Keratinocyte (primary cell): ENCODE measurements around the gene AKR1C4. TPM values are rescaled to one million over a fixed set of nuclear protein-coding genes. Genes with fewer than 3 reads are reported as not detected.

Experiments
- DNase-seq: peaks from one replicate; pipeline ENCODE4 v3.0.0-alpha.2; 2011; ENCODE audit warnings: low read depth, missing footprints, low spot score
- FAIRE-seq: peaks from 2 replicates; lab custom pipeline; 2011; peaks lifted over from hg19 to GRCh38; lab: Jason Lieb, UNC
- H2AFZ ChIP-seq: 2 replicates; pipeline ENCODE4 v1.6.0; 2012; ENCODE audit warnings: low read length, control low read depth, inconsistent platforms; ENCODE audit not compliant: control insufficient read depth
- H3K27ac ChIP-seq: 2 replicates; pipeline ENCODE4 v1.5.1; 2011; ENCODE audit warnings: low read length; ENCODE audit not compliant: control insufficient read depth, insufficient read depth
- H3K27me3 ChIP-seq: 3 replicates; pipeline ENCODE4 v1.6.0; 2011; ENCODE audit warnings: low read length; ENCODE audit not compliant: control insufficient read depth, insufficient read depth; ENCODE audit errors: extremely low read depth
- H3K36me3 ChIP-seq, 2 experiments: 2 replicates in 1 of 2; 3 replicates in 1 of 2; pipeline ENCODE4 v1.5.1; 2011; ENCODE audit warnings: low read length in 2 of 2, mild to moderate bottlenecking in 1 of 2; ENCODE audit not compliant: control insufficient read depth in 2 of 2, insufficient read depth in 2 of 2; ENCODE audit errors: extremely low read depth in 1 of 2
- H3K4me1 ChIP-seq: 3 replicates; pipeline ENCODE4 v1.5.1; 2011; ENCODE audit warnings: low read length; ENCODE audit not compliant: control insufficient read depth, insufficient read depth; ENCODE audit errors: extremely low read depth
- H3K4me2 ChIP-seq: 3 replicates; pipeline ENCODE4 v1.6.0; 2011; ENCODE audit warnings: low read depth, low read length; ENCODE audit not compliant: control insufficient read depth, insufficient read depth; ENCODE audit errors: extremely low read depth
- H3K4me3 ChIP-seq, 3 experiments: fragments of 200-600 bp in 1 of 3; sonication (generic) in 1 of 3; 2 replicates in 2 of 3; 3 replicates in 1 of 3; pipeline ENCODE4 v1.5.1; 2011 to 2016; ENCODE audit warnings: low read length in 3 of 3, mild to moderate bottlenecking in 3 of 3, control low read depth in 2 of 3, inconsistent platforms in 1 of 3, low read depth in 1 of 3, mixed read lengths in 1 of 3, mixed run types in 1 of 3, moderate library complexity in 1 of 3; ENCODE audit not compliant: control insufficient read depth in 2 of 3, insufficient read depth in 2 of 3; ENCODE audit errors: extremely low read depth in 1 of 3
- H3K79me2 ChIP-seq: 2 replicates; pipeline ENCODE4 v1.6.0; 2012; ENCODE audit warnings: low read length; ENCODE audit not compliant: control insufficient read depth, insufficient read depth
- H3K9ac ChIP-seq: 3 replicates; pipeline ENCODE4 v1.6.0; 2011; ENCODE audit warnings: low read length; ENCODE audit not compliant: control insufficient read depth, insufficient read depth; ENCODE audit errors: extremely low read depth
- H3K9me1 ChIP-seq: 3 replicates; pipeline ENCODE4 v1.6.0; 2011; ENCODE audit warnings: low read length; ENCODE audit not compliant: control insufficient read depth, insufficient read depth; ENCODE audit errors: extremely low read depth
- H3K9me3 ChIP-seq: 2 replicates; pipeline ENCODE4 v1.5.1; 2012; ENCODE audit warnings: low read depth, low read length; ENCODE audit not compliant: control insufficient read depth
- H4K20me1 ChIP-seq: 3 replicates; pipeline ENCODE4 v1.6.0; 2011; ENCODE audit warnings: low read length; ENCODE audit not compliant: control insufficient read depth, insufficient read depth; ENCODE audit errors: extremely low read depth
- EZH2 ChIP-seq: IDR thresholded peaks from one replicate; pipeline ENCODE4 v1.6.1; 2012; ENCODE audit warnings: inconsistent platforms, mild to moderate bottlenecking, low read length, moderate library complexity
- dilution Hi-C: fragments of 300-500 bp; cut with MboI; formaldehyde crosslinking; loops from one replicate; pipeline ENCODE4 v1.7.0; 2020; ENCODE audit warnings: low sequenced_read_pairs; ENCODE audit not compliant: extremely low pct_ligation_motif_present
- polyA minus RNA-seq, 3 experiments: library from RNA; depleted of rRNA, polyadenylated mRNA; stranded (reverse); fragments of >200 nt; gene quantifications; 1 replicate in 1 of 3; 2 replicates in 1 of 3; 3 replicates in 1 of 3; pipeline ENCODE4 v1.2.3, GENCODE V29; 2011
- polyA plus RNA-seq, 5 experiments: library from polyadenylated mRNA; depleted of rRNA in 3 of 5; stranded (reverse) in 3 of 5; stranded (forward) in 1 of 5; unstranded in 1 of 5; fragments of >200 nt; gene quantifications; 1 replicate in 1 of 5; 2 replicates in 3 of 5; 3 replicates in 1 of 5; pipeline versions ENCODE4 v1.2.1 to v1.2.3, GENCODE V29; 2011 to 2012; ENCODE audit warnings: missing spikeins in 2 of 5, low read depth in 1 of 5, low replicate concordance in 1 of 5
- TF ChIP-seq, protein P1 (sequence below), 3 experiments: IDR thresholded peaks in 1 of 3; conservative IDR thresholded peaks in 1 of 3; optimal IDR thresholded peaks in 1 of 3; 2 replicates in 2 of 3; 3 replicates in 1 of 3; pipeline versions ENCODE3 to v1.5.1; 2011; ENCODE audit warnings: low read length in 3 of 3, mild to moderate bottlenecking in 3 of 3, moderate library complexity in 2 of 3, control low read depth in 1 of 3, inconsistent platforms in 1 of 3; ENCODE audit not compliant: insufficient read depth in 2 of 3; ENCODE audit errors: extremely low read depth in 1 of 3

AKR1C4 gene
- polyA plus RNA-seq (not detected in 3 replicates), polyA minus RNA-seq (not detected in 3 replicates)
- not detected for polyA plus RNA-seq (2011; ENCODE audit: low read depth)
- polyA plus RNA-seq (2011; cell fraction: cytosol; rRNA removed), result not detected in 2 replicates
- polyA plus RNA-seq (2011; cell fraction: nucleus; rRNA removed), result not detected in 2 replicates
- not detected in 2 replicates for polyA plus RNA-seq (2012; ENCODE audit: low replicate concordance)
- polyA minus RNA-seq (2011; cell fraction: cytosol; rRNA and poly(A)+ RNA removed), result not detected
- polyA minus RNA-seq (2011; cell fraction: nucleus; rRNA and poly(A)+ RNA removed), result not detected in 2 replicates

DNA sequence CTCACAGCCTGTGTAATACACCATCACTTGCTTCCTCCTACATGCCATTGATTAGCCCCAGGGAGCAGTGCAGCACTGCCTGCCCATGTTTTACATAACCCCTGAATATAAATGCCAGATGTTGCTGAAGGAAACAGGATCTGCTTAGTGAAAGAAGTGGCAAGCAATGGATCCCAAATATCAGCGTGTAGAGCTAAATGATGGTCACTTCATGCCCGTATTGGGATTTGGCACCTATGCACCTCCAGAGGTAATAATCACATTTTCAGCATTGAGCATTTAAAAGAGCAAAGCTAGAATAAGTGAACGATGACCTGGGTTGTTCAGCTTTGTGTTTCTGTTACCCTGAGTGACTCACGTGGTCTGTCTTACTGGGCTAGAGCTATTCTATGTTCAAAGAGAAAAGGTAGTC is at the start of gene AKR1C4:
AKR1C4 (plus strand) TSS at position 136 of the 412 bp plus-strand sequence; CDS start at position 167, 31 bp downstream.
- H2AFZ ChIP-seq, result no peak within 1 kb of the TSS
- H3K9me3 ChIP-seq, result no peaks in the 10 kb centered on the region
- no peaks in the 10 kb centered on the region for H3K79me2 ChIP-seq
- no peaks in the 10 kb centered on the region for H4K20me1 ChIP-seq
- DNase-seq (no peak), FAIRE-seq (no peak)
- no peak within 1 kb of the TSS for H3K4me2 ChIP-seq
- H3K4me3 ChIP-seq, result no peak within 1 kb of the TSS
- H3K27ac ChIP-seq, result no peak within 1 kb of the TSS
- H3K9ac ChIP-seq, result no peak within 1 kb of the TSS
- H3K9me1 ChIP-seq, result no peaks in the 10 kb centered on the region
- no peaks in the 10 kb centered on the region for H3K4me1 ChIP-seq
- TF ChIP-seq EZH2, result no peak
- TF ChIP-seq, protein P1, sequence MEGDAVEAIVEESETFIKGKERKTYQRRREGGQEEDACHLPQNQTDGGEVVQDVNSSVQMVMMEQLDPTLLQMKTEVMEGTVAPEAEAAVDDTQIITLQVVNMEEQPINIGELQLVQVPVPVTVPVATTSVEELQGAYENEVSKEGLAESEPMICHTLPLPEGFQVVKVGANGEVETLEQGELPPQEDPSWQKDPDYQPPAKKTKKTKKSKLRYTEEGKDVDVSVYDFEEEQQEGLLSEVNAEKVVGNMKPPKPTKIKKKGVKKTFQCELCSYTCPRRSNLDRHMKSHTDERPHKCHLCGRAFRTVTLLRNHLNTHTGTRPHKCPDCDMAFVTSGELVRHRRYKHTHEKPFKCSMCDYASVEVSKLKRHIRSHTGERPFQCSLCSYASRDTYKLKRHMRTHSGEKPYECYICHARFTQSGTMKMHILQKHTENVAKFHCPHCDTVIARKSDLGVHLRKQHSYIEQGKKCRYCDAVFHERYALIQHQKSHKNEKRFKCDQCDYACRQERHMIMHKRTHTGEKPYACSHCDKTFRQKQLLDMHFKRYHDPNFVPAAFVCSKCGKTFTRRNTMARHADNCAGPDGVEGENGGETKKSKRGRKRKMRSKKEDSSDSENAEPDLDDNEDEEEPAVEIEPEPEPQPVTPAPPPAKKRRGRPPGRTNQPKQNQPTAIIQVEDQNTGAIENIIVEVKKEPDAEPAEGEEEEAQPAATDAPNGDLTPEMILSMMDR (optimal IDR thresholded peaks at IDR 0.05 in 1 of 3, IDR thresholded peaks at IDR 0.05 in 1 of 3, conservative IDR thresholded peaks at IDR 0.05 in 1 of 3; ENCODE audit: extremely low read depth in 1 of 3, insufficient read depth in 2 of 3, low read length in 3 of 3), result no peak
- no peaks in the 10 kb centered on the region for H3K36me3 ChIP-seq
- H3K27me3 ChIP-seq, result peaks cover 3% of the 10 kb centered on the region
- dilution Hi-C loops, result no loop called here

DNA sequence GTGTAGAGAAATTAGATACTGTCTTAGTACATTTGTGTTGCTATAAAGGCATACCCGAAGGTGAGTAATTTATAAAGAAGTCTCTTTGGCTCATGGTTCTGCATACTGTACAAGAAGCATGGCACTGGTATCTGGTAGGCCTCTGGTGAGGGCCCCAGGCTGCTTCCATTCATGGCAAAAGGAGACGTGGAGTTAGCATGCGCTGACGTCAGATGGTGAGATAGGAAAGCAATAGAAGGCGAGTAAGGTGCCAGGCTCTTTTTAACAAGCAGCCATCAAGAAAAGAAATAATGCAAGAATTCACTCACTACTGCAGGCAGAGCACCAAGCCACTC is 49.8 kb upstream of the AKR1C4 start:
- dilution Hi-C loops, result no loop called here

More for the DNA sequence above, 49.8 kb upstream of the AKR1C4 start:
- no peaks in the 10 kb centered on the region for H3K4me1 ChIP-seq
- H4K20me1 ChIP-seq, result no peaks in the 10 kb centered on the region
- H3K4me3 ChIP-seq, result no peak overlapping the region
- no peaks in the 10 kb centered on the region for H3K36me3 ChIP-seq
- FAIRE-seq, result no peak
- no peak overlapping the region for H3K9ac ChIP-seq
- no peak overlapping the region for H3K27ac ChIP-seq
- no peak for DNase-seq
- no peaks in the 10 kb centered on the region for H3K79me2 ChIP-seq
- no peak for TF ChIP-seq EZH2
- TF ChIP-seq, protein P1 (optimal IDR thresholded peaks at IDR 0.05 in 1 of 3, IDR thresholded peaks at IDR 0.05 in 1 of 3, conservative IDR thresholded peaks at IDR 0.05 in 1 of 3; ENCODE audit: extremely low read depth in 1 of 3, insufficient read depth in 2 of 3, low read length in 3 of 3), result no peak
- no peak overlapping the region for H3K4me2 ChIP-seq
- no peaks in the 10 kb centered on the region for H3K27me3 ChIP-seq
- H2AFZ ChIP-seq, result no peak overlapping the region
- H3K9me1 ChIP-seq, result no peaks in the 10 kb centered on the region
- H3K9me3 ChIP-seq, result no peaks in the 10 kb centered on the region
